GM23338 (cell line): ENCODE measurements around the gene INTS6. TPM values are rescaled to one million over a fixed set of nuclear protein-coding genes. Genes with fewer than 3 reads are reported as not detected.
A peak's percentile ranks its signal among the peaks of the same experiment; 100 is the strongest.

Experiments
- ATAC-seq: fragments of 200-7000 bp; cut with Tn5 transposase; 3 replicates; pipeline ENCODE4 v1.9.1; 2020
- DNase-seq: peaks from one replicate; pipeline ENCODE4 v3.0.0-alpha.2; 2015; ENCODE audit warnings: low spot score
- H2AFZ ChIP-seq: fragments of 200-600 bp; sonication (generic); 2 replicates; pipeline ENCODE4 v1.8.0; 2016; ENCODE audit warnings: antibody characterized with exemption, mild to moderate bottlenecking, moderate library complexity
- H3F3A ChIP-seq: fragments of 200-600 bp; sonication (generic); replicated peaks from 2 replicates; pipeline ENCODE4 v1.8.0; 2017; ENCODE audit warnings: antibody characterized with exemption, mixed run types, low read depth
- H3K27ac ChIP-seq: fragments of 200-600 bp; sonication (generic); 2 replicates; pipeline ENCODE4 v1.6.1; 2016; ENCODE audit warnings: low read depth
- H3K27me3 ChIP-seq: fragments of 200-600 bp; sonication (generic); 2 replicates; pipeline ENCODE4 v1.8.0; 2016; ENCODE audit warnings: mild to moderate bottlenecking, mixed run types, moderate library complexity; ENCODE audit not compliant: insufficient read depth
- H3K36me3 ChIP-seq: fragments of 200-600 bp; sonication (generic); 2 replicates; pipeline ENCODE4 v1.8.0; 2016; ENCODE audit warnings: mild to moderate bottlenecking; ENCODE audit not compliant: insufficient read depth
- H3K4me1 ChIP-seq: fragments of 200-600 bp; sonication (generic); 2 replicates; pipeline ENCODE4 v1.8.0; 2016; ENCODE audit warnings: mild to moderate bottlenecking, moderate library complexity; ENCODE audit not compliant: insufficient read depth
- H3K4me2 ChIP-seq: fragments of 200-600 bp; sonication (generic); 2 replicates; pipeline ENCODE4 v1.7.1; 2017; ENCODE audit warnings: mixed run types
- H3K4me3 ChIP-seq: fragments of 200-600 bp; sonication (generic); 2 replicates; pipeline ENCODE4 v1.6.1; 2016; ENCODE audit warnings: mixed run types
- H3K79me2 ChIP-seq: fragments of 200-600 bp; sonication (generic); replicated peaks from 2 replicates; pipeline ENCODE4 v1.8.0; 2017; ENCODE audit warnings: mild to moderate bottlenecking; ENCODE audit not compliant: insufficient read depth
- H3K9me2 ChIP-seq: fragments of 200-600 bp; sonication (generic); 2 replicates; pipeline ENCODE4 v1.8.0; 2017; ENCODE audit not compliant: insufficient read depth
- H4K20me1 ChIP-seq: fragments of 200-600 bp; sonication (generic); replicated peaks from 2 replicates; pipeline ENCODE4 v1.8.0; 2017; ENCODE audit warnings: mild to moderate bottlenecking; ENCODE audit not compliant: insufficient read depth
- H3K27ac Mint-ChIP-seq: 2 replicates; pipeline ENCODE4 v1.8.0; 2020; ENCODE audit warnings: inconsistent platforms, mild to moderate bottlenecking, moderate library complexity, mixed read lengths
- H3K27me3 Mint-ChIP-seq: 3 replicates; pipeline ENCODE4 v1.8.0; 2022; ENCODE audit warnings: low read depth, mild to moderate bottlenecking, moderate library complexity, mixed read lengths, inconsistent platforms; ENCODE audit not compliant: insufficient read depth, poor library complexity
- H3K36me3 Mint-ChIP-seq: 3 replicates; pipeline ENCODE4 v1.8.0; 2021; ENCODE audit warnings: low read depth, mild to moderate bottlenecking, inconsistent platforms, moderate library complexity, mixed read lengths
- H3K4me1 Mint-ChIP-seq: 3 replicates; pipeline ENCODE4 v1.8.0; 2020; ENCODE audit warnings: mild to moderate bottlenecking, inconsistent platforms, mixed read lengths
- H3K4me3 Mint-ChIP-seq: 3 replicates; pipeline ENCODE4 v1.8.0; 2021; ENCODE audit warnings: moderate library complexity, mild to moderate bottlenecking, inconsistent platforms, mixed read lengths
- H3K9me3 Mint-ChIP-seq: 3 replicates; pipeline ENCODE4 v1.8.0; 2020; ENCODE audit warnings: moderate library complexity, mild to moderate bottlenecking, inconsistent platforms, mixed read lengths
- CREB1 ChIP-seq: fragments of 250-450 bp; sonication (Bioruptor Pico); IDR thresholded peaks from 2 replicates; pipeline ENCODE4 v1.5.0; 2020; ENCODE audit warnings: low read depth, mild to moderate bottlenecking, moderate library complexity
- EZH2 ChIP-seq: fragments of 200-600 bp; sonication (generic); IDR thresholded peaks from one replicate; pipeline ENCODE4 v1.8.0; 2017; ENCODE audit warnings: antibody characterized with exemption, mild to moderate bottlenecking, low read depth; ENCODE audit not compliant: unreplicated experiment
- EZH2phosphoT487 ChIP-seq: fragments of 200-600 bp; sonication (generic); IDR thresholded peaks from one replicate; pipeline ENCODE4 v1.8.1; 2018; ENCODE audit warnings: antibody characterized with exemption; ENCODE audit not compliant: unreplicated experiment
- JUNB ChIP-seq: IDR thresholded peaks from one replicate; pipeline ENCODE4 v1.6.1; 2016; ENCODE audit warnings: antibody characterized with exemption; ENCODE audit not compliant: unreplicated experiment
- NANOG ChIP-seq: IDR thresholded peaks from 2 replicates; pipeline ENCODE4 v1.6.1; 2016; ENCODE audit warnings: antibody characterized with exemption, borderline replicate concordance
- POLR2AphosphoS5 ChIP-seq: IDR thresholded peaks from 2 replicates; pipeline ENCODE4 v1.6.1; 2016; ENCODE audit warnings: antibody characterized with exemption, low read depth
- REST ChIP-seq: IDR thresholded peaks from one replicate; pipeline ENCODE4 v1.6.1; 2018; ENCODE audit warnings: antibody characterized with exemption; ENCODE audit not compliant: unreplicated experiment
- STAT1 ChIP-seq: IDR thresholded peaks from one replicate; pipeline ENCODE4 v1.6.1; 2016; ENCODE audit warnings: antibody characterized with exemption; ENCODE audit not compliant: unreplicated experiment
- ZNF114 ChIP-seq: fragments of 250-450 bp; sonication (Bioruptor Pico); IDR thresholded peaks from 2 replicates; pipeline ENCODE4 v1.5.0; 2020; ENCODE audit warnings: mild to moderate bottlenecking, moderate library complexity
- ZNF331 ChIP-seq: fragments of 250-450 bp; sonication (Bioruptor Pico); IDR thresholded peaks from 2 replicates; pipeline ENCODE4 v1.5.0; 2020; ENCODE audit warnings: low read depth, mild to moderate bottlenecking, moderate library complexity
- polyA plus RNA-seq: library from polyadenylated mRNA; unstranded; fragments of >200 nt; fragmentation: Nextera tagmentation; extraction: Ambion mirVana; gene quantifications from 2 replicates; pipeline ENCODE4 v1.2.1, GENCODE V29; 2016
- total RNA-seq: library from RNA; depleted of rRNA; stranded (reverse); fragments of >200 nt; shearing (Covaris generic); gene quantifications from 2 replicates; pipeline ENCODE4 v1.2.3, GENCODE V29; 2014
- TF ChIP-seq, protein P1 (sequence below): IDR thresholded peaks from 2 replicates; pipeline ENCODE4 v1.6.1; 2016; ENCODE audit warnings: antibody characterized with exemption
- TF ChIP-seq, protein P2 (sequence below): fragments of 250-450 bp; sonication (Bioruptor Pico); IDR thresholded peaks from 2 replicates; pipeline ENCODE4 v1.5.0; 2020; ENCODE audit warnings: mild to moderate bottlenecking, moderate library complexity
- TF ChIP-seq, protein P3 (sequence below), 2 experiments: fragments of 200-600 bp in 1 of 2; sonication (generic) in 1 of 2; conservative IDR thresholded peaks; 2 replicates each; pipeline versions ENCODE4 v1.5.1 to v1.6.1; 2016 to 2017; ENCODE audit warnings: antibody characterized with exemption in 2 of 2, low read depth in 2 of 2, mild to moderate bottlenecking in 2 of 2, moderate library complexity in 1 of 2

Gene INTS6
- total and polyA plus RNA-seq, 2 experiments from 2014 or later, result 24.8 to 38.6 TPM

DNA sequence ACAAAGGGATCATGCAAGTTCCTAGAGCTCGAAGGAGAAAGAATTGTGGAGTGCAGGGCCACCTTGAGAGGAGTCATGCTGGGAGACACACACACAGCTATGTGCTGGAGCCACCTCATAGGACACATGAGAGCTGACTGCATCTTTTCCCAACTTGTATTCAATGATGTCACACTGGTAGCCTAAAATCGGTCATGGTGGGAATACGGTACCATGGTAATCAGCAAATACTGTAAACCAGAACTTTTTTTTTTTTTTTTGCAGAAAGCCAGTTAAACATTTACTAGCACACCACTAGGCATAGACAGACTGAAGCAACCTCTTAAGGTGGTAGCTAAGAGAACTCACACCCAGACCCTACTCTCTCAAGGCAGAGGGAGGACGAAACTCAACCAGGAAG is 47.0 kb upstream of the INTS6 start (continued):
- TF ChIP-seq ZNF114 (no peak), NANOG (no peak), REST (no peak), EZH2phosphoT487 (no peak), POLR2AphosphoS5 (no peak), STAT1 (no peak)

GRCh38 chr13:51495316-51495715 is 42.5 kb upstream of the INTS6 start:
- Histone ChIP-seq H2AFZ (peak overlapping the region; percentile 18; the same call in 1 of the 2 replicates), H3K4me3 (no peak overlapping the region), H3K4me2 (no peak overlapping the region), H4K20me1 (no peaks in the 10 kb centered on the region), H3K27me3 (no peaks in the 10 kb centered on the region), H3K27ac (no peak overlapping the region), H3K4me1 (no peaks in the 10 kb centered on the region), H3F3A (no peaks in the 10 kb centered on the region), H3K79me2 (no peaks in the 10 kb centered on the region), H3K36me3 (no peaks in the 10 kb centered on the region), H3K9me2 (0 out of 2 replicates have a peak, but pooled peaks cover 5% of the 10 kb centered on the region)
- H3K36me3 Mint-ChIP-seq, result no peaks in the 10 kb centered on the region
- no peaks in the 10 kb centered on the region for H3K27me3 Mint-ChIP-seq
- ATAC-seq (no peak), DNase-seq (no peak)
- no peak overlapping the region for H3K27ac Mint-ChIP-seq
- no peaks in the 10 kb centered on the region for H3K9me3 Mint-ChIP-seq
- no peaks in the 10 kb centered on the region for H3K4me1 Mint-ChIP-seq
- no peak overlapping the region for H3K4me3 Mint-ChIP-seq
- TF ChIP-seq ZNF114 (no peak), JUNB (no peak), EZH2phosphoT487 (no peak), CREB1 (CRISPR knock-in tag) (no peak), POLR2AphosphoS5 (no peak), EZH2 (no peak), NANOG (no peak), ZNF331 (CRISPR knock-in tag) (no peak), STAT1 (no peak)
- TF ChIP-seq, protein P1, sequence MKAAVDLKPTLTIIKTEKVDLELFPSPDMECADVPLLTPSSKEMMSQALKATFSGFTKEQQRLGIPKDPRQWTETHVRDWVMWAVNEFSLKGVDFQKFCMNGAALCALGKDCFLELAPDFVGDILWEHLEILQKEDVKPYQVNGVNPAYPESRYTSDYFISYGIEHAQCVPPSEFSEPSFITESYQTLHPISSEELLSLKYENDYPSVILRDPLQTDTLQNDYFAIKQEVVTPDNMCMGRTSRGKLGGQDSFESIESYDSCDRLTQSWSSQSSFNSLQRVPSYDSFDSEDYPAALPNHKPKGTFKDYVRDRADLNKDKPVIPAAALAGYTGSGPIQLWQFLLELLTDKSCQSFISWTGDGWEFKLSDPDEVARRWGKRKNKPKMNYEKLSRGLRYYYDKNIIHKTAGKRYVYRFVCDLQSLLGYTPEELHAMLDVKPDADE, result no peak
- TF ChIP-seq, protein P2, sequence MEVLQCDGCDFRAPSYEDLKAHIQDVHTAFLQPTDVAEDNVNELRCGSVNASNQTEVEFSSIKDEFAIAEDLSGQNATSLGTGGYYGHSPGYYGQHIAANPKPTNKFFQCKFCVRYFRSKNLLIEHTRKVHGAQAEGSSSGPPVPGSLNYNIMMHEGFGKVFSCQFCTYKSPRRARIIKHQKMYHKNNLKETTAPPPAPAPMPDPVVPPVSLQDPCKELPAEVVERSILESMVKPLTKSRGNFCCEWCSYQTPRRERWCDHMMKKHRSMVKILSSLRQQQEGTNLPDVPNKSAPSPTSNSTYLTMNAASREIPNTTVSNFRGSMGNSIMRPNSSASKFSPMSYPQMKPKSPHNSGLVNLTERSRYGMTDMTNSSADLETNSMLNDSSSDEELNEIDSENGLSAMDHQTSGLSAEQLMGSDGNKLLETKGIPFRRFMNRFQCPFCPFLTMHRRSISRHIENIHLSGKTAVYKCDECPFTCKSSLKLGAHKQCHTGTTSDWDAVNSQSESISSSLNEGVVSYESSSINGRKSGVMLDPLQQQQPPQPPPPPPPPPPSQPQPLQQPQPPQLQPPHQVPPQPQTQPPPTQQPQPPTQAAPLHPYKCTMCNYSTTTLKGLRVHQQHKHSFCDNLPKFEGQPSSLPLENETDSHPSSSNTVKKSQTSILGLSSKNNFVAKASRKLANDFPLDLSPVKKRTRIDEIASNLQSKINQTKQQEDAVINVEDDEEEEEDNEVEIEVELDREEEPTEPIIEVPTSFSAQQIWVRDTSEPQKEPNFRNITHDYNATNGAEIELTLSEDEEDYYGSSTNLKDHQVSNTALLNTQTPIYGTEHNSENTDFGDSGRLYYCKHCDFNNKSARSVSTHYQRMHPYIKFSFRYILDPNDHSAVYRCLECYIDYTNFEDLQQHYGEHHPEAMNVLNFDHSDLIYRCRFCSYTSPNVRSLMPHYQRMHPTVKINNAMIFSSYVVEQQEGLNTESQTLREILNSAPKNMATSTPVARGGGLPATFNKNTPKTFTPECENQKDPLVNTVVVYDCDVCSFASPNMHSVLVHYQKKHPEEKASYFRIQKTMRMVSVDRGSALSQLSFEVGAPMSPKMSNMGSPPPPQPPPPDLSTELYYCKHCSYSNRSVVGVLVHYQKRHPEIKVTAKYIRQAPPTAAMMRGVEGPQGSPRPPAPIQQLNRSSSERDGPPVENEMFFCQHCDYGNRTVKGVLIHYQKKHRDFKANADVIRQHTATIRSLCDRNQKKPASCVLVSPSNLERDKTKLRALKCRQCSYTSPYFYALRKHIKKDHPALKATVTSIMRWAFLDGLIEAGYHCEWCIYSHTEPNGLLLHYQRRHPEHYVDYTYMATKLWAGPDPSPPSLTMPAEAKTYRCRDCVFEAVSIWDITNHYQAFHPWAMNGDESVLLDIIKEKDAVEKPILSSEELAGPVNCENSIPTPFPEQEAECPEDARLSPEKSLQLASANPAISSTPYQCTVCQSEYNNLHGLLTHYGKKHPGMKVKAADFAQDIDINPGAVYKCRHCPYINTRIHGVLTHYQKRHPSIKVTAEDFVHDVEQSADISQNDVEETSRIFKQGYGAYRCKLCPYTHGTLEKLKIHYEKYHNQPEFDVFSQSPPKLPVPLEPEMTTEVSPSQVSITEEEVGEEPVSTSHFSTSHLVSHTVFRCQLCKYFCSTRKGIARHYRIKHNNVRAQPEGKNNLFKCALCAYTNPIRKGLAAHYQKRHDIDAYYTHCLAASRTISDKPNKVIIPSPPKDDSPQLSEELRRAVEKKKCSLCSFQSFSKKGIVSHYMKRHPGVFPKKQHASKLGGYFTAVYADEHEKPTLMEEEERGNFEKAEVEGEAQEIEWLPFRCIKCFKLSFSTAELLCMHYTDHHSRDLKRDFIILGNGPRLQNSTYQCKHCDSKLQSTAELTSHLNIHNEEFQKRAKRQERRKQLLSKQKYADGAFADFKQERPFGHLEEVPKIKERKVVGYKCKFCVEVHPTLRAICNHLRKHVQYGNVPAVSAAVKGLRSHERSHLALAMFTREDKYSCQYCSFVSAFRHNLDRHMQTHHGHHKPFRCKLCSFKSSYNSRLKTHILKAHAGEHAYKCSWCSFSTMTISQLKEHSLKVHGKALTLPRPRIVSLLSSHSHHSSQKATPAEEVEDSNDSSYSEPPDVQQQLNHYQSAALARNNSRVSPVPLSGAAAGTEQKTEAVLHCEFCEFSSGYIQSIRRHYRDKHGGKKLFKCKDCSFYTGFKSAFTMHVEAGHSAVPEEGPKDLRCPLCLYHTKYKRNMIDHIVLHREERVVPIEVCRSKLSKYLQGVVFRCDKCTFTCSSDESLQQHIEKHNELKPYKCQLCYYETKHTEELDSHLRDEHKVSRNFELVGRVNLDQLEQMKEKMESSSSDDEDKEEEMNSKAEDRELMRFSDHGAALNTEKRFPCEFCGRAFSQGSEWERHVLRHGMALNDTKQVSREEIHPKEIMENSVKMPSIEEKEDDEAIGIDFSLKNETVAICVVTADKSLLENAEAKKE (CRISPR knock-in tag), result no peak
- TF ChIP-seq, protein P3, sequence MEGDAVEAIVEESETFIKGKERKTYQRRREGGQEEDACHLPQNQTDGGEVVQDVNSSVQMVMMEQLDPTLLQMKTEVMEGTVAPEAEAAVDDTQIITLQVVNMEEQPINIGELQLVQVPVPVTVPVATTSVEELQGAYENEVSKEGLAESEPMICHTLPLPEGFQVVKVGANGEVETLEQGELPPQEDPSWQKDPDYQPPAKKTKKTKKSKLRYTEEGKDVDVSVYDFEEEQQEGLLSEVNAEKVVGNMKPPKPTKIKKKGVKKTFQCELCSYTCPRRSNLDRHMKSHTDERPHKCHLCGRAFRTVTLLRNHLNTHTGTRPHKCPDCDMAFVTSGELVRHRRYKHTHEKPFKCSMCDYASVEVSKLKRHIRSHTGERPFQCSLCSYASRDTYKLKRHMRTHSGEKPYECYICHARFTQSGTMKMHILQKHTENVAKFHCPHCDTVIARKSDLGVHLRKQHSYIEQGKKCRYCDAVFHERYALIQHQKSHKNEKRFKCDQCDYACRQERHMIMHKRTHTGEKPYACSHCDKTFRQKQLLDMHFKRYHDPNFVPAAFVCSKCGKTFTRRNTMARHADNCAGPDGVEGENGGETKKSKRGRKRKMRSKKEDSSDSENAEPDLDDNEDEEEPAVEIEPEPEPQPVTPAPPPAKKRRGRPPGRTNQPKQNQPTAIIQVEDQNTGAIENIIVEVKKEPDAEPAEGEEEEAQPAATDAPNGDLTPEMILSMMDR (conservative IDR thresholded peaks at IDR 0.05; ENCODE audit: low read depth in 2 of 2), result no peak
